Activated naive CD4-positive, alpha-beta T cell (primary cell): ENCODE measurements around the gene IL10RB.
"Not testable (repeated sequence)": the region's sequence is repeated elsewhere in the genome, so short reads cannot be mapped to it uniquely, and the experiment has no call there.

ENCODE experiments used
- DNase-seq, 4 experiments: peaks; one replicate each; lab custom pipeline; 2025; lab: John Stamatoyannopoulos, UW

The IL10RB gene

DNA sequence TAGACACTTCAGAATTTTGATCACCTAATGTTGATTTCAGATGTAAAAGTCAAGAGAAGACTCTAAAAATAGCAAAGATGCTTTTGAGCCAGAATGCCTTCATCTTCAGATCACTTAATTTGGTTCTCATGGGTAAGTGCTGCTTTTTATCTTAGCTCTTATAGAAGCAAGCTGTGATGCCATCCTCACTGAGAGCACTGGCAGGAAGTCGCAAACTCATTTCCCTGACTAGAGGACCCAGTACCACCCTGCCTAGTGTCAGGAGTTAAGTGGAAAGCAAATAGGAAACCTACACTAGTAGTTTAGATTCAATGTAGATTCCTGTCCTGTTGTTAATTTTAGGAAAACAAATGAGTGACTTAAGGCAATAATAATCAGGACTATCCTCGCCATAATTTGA, 24.3 kb upstream of the IL10RB start:
- DNase-seq = no peak

- not testable (repeated sequence) for DNase-seq
Measured at GRCh38 chr21:33242846-33243245, 23.3 kb upstream of the IL10RB start.

DNA sequence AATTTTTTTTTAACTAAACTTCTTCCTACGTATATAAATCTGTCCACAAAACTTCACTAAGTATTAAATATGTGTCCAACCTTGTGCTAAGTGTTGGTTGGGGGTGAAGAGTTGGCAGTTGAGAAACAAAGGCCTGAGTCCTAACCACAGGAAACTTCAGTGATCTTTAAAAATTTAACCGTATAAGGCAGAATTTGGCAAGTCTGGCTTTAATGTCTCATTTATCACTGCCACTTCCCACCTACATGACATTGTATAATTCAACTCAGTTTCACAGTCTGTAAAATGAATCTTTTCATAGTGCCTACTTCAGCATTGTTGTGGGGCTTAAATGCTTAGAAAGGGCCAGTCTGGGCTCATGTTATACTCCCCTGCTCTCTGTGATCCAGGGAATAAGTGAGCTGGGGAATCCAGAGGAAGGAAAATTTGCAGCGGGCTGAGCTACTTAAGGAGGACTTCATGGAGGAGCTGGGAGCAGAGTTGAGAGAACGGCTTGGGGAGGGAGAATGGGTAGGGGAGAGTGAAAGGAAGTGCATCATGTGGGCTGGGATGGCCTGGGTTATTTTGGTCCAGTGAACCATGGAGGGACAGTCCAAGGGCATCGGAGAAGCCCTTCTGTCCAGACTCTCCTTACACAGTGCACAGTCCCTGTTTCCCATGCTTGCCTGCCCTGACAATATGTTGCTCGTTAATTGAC, 21.9 kb upstream of the IL10RB start:
- DNase-seq = no peak

GRCh38 chr21:33244779-33245105, 21.4 kb upstream of the IL10RB start:
- no peak for DNase-seq

DNA sequence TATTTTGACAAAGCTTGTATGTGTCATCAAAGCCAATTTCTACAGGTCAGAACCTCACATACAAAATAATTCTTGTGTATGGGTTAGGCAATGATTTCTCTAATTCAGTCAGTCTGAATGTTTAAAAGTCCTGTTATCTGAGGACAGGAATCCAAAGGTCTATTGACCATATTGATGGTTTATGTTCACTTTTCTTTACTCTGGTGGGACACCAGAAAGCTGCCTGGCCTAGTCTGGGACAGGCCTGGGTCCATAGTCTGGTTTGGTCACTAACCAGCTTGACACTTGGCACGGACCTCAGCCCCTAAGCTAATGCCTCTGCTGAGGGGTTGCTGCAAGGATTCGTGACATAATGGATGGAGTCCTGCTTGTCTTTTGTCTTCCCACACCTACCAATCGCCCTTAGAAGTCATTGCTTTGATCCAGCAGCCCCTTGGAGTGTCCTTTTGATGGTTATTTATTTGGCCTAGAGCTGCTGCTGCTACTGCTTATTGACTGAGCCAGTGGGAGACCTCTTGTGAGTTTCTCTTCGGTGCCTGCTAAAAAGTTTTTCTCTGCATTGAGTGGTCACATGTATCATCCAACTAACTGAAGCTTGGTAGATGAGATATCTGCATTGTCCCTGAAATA, 20.8 kb upstream of the IL10RB start:
- no peak for DNase-seq

- no peak for DNase-seq
Measured at GRCh38 chr21:33246506-33246905, 19.7 kb upstream of the IL10RB start.

GRCh38 chr21:33246963-33247362, 19.2 kb upstream of the IL10RB start:
- no peak for DNase-seq

- no peak for DNase-seq
Measured at GRCh38 chr21:33247599-33247998, 18.6 kb upstream of the IL10RB start.

DNA sequence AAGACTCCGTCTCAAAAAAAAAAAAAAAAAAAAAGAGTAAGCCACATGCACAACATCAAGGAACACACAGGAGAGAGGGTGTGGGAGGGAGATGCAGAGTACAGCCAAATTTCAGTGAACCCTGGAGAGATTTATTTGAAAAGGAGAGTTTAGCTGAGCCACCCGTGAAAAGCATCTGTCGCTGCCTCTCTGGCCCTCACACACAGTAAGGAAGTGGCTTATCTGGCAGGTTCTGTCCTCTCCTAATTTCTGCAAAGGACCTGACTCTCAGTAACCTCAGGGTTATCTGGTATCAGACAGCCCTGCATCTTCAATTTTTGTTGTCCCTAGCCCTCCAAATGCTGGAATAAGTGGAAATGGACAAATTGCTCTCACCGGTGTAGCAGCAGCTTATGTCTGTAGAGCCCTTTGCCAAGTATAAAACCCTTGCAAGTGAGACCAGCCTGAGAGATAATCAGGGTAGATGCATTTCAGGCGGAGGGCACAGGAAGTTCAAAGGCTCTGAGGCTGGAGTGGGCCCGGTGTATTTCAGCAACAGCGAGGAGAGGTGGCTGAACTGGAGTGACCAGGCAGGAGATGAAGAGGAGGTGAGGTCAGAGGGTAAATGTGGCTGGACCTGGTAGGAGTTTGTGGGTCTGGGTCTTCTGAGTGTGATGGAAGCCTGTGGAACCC, 16.7 kb upstream of the IL10RB start:
- DNase-seq = no peak

DNA sequence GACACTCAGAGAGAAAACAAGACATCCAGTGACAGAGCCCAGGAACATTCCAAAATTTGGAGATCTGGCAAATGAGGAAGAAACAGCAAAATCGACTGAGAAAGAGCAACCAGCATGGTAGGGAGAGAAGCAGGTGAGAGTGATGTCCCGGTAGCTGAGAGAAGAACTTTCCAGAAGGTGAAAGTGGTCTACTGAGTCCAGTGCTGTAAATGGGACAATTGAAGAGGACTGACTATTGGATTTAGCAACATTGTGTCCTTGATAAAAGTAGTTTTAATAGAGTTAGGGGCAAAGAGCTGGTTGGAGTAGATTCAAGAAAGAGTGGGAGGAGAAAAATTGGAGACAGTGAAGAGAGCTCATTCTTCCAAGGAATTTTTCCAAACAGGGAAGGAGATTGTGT, 15.0 kb upstream of the IL10RB start:
- DNase-seq = no peak

- not testable (repeated sequence) for DNase-seq
Measured at GRCh38 chr21:33253382-33253781, 12.8 kb upstream of the IL10RB start.

DNA sequence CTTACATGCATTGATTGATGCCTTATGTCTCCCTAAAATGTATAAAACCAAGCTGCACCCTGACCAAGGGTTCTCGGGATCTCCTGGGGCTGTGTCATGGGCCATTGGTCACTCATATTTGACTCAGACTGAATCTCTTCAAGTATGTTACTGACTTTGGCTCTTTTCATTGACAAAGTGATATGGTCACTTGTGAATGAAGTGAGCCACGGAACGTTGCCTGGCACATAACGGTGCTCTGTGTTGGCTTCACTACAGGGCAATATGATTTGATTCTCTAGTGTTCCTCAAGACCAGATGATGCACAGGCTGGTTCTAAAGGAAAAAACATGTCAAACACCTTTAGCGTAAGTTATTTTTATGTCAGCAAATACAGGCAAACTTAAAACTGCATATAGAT, 11.4 kb upstream of the IL10RB start:
- no peak for DNase-seq

DNA sequence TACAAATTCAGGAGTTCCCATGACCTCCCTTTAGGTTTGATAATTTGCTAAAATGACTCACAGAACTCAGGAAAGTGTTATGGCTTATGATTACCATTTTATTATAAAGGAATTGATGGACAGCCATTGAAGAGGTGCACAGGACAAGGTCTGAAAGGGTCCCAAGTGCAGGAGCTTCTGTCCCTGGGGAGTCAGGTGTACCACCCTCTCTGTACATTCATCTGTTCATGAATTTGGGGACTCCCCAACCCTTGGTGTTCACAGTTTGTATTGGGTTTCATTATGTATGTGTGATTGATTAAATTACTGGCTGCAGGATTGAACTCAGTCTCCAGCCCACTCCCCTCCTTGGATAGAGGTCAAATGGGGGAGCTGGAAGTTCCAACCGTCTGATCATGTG, 10.8 kb upstream of the IL10RB start:
- no peak for DNase-seq

- no peak for DNase-seq
Measured at GRCh38 chr21:33256019-33256418, 10.1 kb upstream of the IL10RB start.

DNA sequence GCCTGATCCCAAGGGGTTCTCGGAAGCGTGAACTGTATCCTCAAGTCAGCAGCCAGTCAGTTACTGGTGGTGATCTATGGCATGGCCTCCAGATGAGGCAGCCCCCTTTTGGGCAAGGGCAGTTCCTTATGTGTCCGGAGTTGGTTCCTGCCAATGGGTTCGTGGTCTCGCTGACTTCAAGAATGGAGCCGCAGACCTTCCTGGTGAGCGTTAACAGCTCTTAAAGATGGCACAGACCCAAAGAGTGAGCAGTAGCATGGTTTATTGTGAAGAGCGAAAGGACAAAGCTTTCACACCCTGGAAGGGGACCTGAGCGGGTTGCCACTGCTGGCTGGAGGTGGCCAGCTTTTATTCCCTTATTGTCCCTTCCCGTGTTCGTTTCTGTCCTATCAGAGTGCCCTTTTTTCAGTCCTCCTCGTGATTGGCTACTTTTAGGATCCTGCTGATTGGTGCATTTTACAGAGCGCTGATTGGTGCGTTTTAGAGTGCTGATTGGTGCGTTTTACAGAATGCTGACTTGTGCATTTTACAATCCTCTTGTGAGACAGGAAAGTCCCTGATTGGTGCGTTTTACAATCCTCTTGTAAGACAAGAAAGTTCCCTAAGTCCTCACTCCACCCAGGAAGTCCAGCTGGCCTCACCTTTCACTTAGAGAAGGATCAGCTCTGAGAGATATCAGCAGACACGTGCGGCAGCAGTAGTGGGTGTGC, 8.9 kb upstream of the IL10RB start:
- no peak for DNase-seq

DNA sequence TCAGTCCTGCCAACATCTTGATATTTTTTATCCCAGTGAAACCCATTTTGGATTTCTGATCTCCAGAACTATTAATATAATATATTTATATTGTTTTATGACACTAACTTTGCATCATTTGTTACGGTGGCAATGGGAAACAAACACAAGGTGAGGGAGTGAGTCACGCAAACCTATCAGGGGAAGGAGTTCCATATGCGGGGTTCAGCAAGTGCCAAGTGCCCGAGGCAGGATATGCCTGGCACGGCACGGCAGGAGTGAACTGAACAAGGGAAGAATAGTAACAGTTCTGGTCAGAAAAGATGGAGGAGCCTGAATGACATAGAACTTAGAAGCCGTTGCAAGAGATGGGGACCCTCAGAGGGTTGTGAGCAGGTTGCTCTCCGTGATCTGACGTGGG, 7.7 kb upstream of the IL10RB start:
- DNase-seq = no peak

GRCh38 chr21:33259428-33259827, 6.7 kb upstream of the IL10RB start:
- no peak for DNase-seq

GRCh38 chr21:33259995-33260394, 6.2 kb upstream of the IL10RB start:
- DNase-seq = no peak

- no peak for DNase-seq
Measured at GRCh38 chr21:33261635-33262034, 4.5 kb upstream of the IL10RB start.

DNA sequence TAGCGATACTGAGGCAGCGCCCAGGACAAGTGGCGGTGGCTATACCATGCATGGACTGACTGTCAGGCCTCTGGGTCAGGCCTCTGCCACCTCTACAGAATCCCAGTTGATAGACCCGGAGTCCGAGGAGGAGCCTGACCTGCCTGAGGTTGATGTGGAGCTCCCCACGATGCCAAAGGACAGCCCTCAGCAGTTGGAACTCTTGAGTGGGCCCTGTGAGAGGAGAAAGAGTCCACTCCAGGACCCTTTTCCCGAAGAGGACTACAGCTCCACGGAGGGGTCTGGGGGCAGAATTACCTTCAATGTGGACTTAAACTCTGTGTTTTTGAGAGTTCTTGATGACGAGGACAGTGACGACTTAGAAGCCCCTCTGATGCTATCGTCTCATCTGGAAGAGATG, 3.2 kb upstream of the IL10RB start:
- no peak for DNase-seq

DNA sequence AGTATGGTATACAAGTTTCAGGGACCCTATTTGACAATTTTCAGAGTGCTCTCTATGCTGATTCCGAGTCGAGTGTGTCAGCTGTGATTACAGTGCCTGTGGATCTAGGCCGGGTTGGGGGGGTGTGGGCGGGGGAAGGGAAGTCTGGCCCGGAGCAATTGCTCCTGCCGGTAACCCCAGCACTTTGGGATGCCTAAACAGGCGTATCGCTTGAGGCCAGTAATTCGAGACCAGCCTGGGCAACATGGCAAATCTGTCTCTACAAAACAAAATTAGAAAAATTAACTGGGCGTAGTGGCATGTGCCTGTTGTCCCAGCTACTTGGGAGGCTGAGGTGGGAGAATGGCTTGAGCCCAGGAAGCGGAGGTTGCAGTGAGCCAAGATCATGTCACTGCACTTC, 1.6 kb upstream of the IL10RB start:
- no peak for DNase-seq

DNA sequence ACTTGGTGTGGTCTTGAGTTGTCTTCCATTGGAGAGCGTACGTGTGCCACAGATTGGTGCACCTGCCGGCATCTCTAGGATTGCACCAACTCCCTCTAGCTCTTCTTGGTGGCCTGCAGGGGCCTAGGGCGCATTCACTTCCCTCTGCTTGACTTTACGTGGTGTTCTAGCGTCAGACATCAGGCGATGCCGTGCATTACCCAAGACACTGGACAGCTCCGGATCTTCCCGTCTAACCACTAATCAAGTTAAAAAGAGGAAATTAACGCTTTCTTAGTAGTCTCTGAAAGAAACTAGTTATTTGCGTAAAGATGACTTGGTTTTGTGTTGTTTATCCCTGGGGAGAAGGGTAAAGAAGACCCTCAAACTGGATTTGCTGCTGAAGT, 510 bp upstream of the IL10RB start:
- peak in 1 of 4 experiments; percentile 5 for DNase-seq

DNA sequence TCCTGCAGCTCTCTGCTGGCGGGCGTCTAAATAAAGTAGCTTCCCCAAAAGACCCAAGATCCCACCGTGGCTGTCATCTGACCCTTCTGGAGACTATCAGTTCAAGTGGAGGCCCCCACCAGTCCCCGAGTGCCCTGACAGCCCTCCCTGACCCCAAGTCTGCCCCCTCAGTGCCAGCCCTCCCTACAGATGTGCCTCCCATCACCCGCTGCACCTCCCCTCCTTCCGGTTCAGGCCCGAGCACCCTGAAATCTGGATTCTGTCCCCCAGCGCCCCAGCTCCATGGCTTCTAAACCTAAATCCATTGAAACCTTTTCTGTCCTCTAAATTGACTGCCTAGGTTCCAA, 595 bp downstream of the IL10RB start:
- DNase-seq = peak in 2 of 4 experiments; percentile 22 to 42
